ENCODE measurements around the gene MIPOL1. TPM values are rescaled to one million over a fixed set of nuclear protein-coding genes. Genes with fewer than 3 reads are reported as not detected.

Gene MIPOL1
- total RNA-seq, 1 donor from 2014 or later, result 14.6 TPM

DNA sequence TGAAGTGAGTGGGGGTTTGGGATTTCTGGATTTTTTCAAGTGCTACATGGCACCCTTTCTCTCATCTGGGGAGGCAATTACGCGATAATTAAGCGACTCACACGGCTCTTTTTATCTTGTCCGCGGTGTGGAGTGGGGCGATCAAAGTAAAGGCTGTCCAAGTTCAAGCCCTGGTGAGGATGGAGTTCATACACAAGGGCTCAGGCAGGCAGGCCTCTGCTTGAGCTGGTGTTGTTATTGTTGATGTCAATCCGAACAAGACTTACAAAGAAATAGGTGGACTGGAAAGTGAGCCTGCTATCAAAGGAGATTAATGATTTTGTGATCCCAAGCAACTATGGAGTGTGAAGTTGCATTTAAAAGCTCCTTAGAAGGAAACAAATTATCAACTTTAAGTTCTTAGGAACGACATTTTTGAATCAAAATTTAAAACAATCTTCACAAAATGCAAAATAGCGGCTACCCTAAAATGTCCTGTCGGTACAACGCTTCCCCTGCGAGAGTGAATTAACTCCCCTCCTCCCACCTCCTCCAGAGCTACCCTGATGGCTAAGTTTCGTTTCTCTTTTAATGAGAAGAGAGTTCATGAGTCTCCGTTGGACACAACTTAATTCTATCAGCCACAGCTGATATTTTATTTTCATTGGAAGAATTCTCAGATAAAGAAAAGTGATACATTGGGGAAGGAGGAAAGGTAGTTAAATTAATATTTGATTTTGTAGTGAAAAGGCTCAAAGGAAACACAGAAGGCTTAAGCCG lies 391.4 kb downstream of the MIPOL1 start:
- H3K9me3 Mint-ChIP-seq (ENCODE audit: unreplicated experiment), result no peaks in the 10 kb centered on the region
- no peak overlapping the region for H3K27ac Mint-ChIP-seq (ENCODE audit: unreplicated experiment)
- TF ChIP-seq CTCF (IDR thresholded peaks at IDR 0.05), result no peak
- H3K4me1 Mint-ChIP-seq (ENCODE audit: unreplicated experiment), result peaks cover 23% of the 10 kb centered on the region
- no peaks in the 10 kb centered on the region for H3K36me3 Mint-ChIP-seq (ENCODE audit: unreplicated experiment)
- peaks cover 88% of the 10 kb centered on the region for H3K27me3 Mint-ChIP-seq (ENCODE audit: unreplicated experiment)
- H3K4me3 Mint-ChIP-seq (ENCODE audit: unreplicated experiment), result no peak overlapping the region
- no peak for DNase-seq (ENCODE audit: extremely low spot score, unreplicated experiment)

- peaks cover 24% of the 10 kb centered on the region for H3K4me1 Mint-ChIP-seq (ENCODE audit: unreplicated experiment)
Observed at GRCh38 chr14:37589715-37590427, 392.1 kb downstream of the MIPOL1 start.

DNA sequence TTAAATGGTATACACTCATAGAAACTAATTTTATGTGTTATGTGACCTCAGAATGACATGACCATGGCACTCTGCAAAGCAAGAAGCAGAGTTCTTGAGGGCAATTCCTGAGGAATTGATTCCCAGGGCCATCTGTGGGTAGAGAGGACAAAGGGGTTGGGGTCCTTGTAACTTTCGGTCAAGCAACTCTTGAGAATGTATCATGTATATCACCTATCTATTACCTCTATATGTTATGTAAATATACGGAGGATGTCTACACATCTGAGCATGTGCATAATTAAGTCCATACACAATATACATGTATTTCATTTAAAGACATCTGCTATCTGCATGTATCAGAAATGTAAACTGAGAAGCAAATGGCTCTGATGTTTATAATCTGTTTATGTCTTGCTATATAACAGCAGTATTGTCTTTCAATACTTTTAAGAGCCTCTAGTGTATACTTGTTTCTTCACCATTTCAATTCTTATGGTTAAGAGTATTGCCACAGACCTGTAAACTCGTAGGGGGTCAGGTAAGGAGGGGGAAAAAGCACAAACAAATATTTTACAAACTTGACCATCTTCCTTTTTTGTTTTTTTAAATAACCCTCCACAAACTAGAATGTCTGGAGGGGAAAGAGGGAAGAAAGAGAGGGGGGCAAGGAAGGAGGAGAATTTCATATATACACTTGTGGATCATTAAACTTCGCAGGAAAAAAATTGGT lies 392.8 kb downstream of the MIPOL1 start:
- no peak for DNase-seq (ENCODE audit: extremely low spot score, unreplicated experiment)
- Mint-ChIP-seq H3K36me3 (ENCODE audit: unreplicated experiment) (no peaks in the 10 kb centered on the region), H3K9me3 (ENCODE audit: unreplicated experiment) (no peaks in the 10 kb centered on the region), H3K4me3 (ENCODE audit: unreplicated experiment) (no peak overlapping the region), H3K27ac (ENCODE audit: unreplicated experiment) (no peak overlapping the region), H3K4me1 (ENCODE audit: unreplicated experiment) (peaks cover 19% of the 10 kb centered on the region), H3K27me3 (ENCODE audit: unreplicated experiment) (peaks cover 81% of the 10 kb centered on the region)
- no peak for TF ChIP-seq CTCF (IDR thresholded peaks at IDR 0.05)

More at GRCh38 chr14:37589715-37590427, 392.1 kb downstream of the MIPOL1 start:
- no peaks in the 10 kb centered on the region for H3K36me3 Mint-ChIP-seq (ENCODE audit: unreplicated experiment)
- TF ChIP-seq CTCF (IDR thresholded peaks at IDR 0.05), result no peak
- DNase-seq (ENCODE audit: extremely low spot score, unreplicated experiment), result no peak
- no peak overlapping the region for H3K4me3 Mint-ChIP-seq (ENCODE audit: unreplicated experiment)
- H3K9me3 Mint-ChIP-seq (ENCODE audit: unreplicated experiment), result no peaks in the 10 kb centered on the region
- peaks cover 87% of the 10 kb centered on the region for H3K27me3 Mint-ChIP-seq (ENCODE audit: unreplicated experiment)
- H3K27ac Mint-ChIP-seq (ENCODE audit: unreplicated experiment), result no peak overlapping the region

DNA sequence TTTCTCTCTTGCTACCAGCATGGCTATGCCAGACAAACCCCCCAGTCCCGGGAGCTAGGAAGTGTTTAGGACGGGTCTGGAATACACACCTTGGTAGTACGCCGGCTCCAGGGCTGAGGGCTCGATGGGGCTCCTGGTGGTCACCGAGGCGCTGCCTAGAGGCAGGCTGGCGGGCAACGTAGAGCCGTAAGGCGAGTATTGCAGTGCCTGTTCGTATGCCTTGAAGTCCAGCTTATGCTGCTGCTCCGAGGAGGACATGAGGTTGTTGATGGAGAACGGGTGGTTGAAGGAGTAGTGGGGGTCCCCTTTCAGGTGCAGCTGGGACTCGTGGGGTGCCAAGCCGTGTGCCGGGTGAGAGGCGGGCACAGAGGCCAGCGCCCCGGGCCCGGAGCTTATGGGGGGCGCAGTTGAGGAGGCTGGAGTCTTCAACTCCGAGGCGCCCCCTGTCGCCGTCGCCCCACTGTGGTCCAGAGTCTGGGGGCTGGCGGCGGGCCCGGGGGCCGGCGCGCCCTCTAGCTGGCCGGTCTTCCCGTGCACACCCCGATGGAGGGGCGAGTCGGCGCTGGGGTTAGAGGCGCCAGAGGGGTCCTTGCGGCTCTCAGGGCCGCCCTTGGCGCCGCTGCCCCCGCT lies 393.7 kb downstream of the MIPOL1 start:
- Mint-ChIP-seq H3K4me1 (ENCODE audit: unreplicated experiment) (peaks cover 28% of the 10 kb centered on the region), H3K9me3 (ENCODE audit: unreplicated experiment) (no peaks in the 10 kb centered on the region), H3K36me3 (ENCODE audit: unreplicated experiment) (no peaks in the 10 kb centered on the region), H3K27me3 (ENCODE audit: unreplicated experiment) (peaks cover 81% of the 10 kb centered on the region), H3K4me3 (ENCODE audit: unreplicated experiment) (no peak overlapping the region), H3K27ac (ENCODE audit: unreplicated experiment) (no peak overlapping the region)
- TF ChIP-seq CTCF (IDR thresholded peaks at IDR 0.05), result peak; percentile 14
- no peak for DNase-seq (ENCODE audit: extremely low spot score, unreplicated experiment)

All from osteocyte (in vitro differentiated cells).